ENCODE results near the gene GDF10.

GRCh38 chr10:47295411-47295810 is 4.6 kb upstream of the GDF10 start:
- no peak for TF ChIP-seq TP53 (CRISPR knock-in tag; IDR thresholded peaks at IDR 0.05)
- TF ChIP-seq USF1 (CRISPR knock-in tag; IDR thresholded peaks at IDR 0.05): no peak
- no peak for TF ChIP-seq CTCF (IDR thresholded peaks at IDR 0.05)
- TF ChIP-seq MXD4 (CRISPR knock-in tag; IDR thresholded peaks at IDR 0.05; ENCODE audit: borderline replicate concordance): no peak

All from WTC11 (cell line).